Heart left ventricle (tissue), 16 donors: Measurements from ENCODE around the gene KCNN3. TPM values are rescaled to one million over a fixed set of nuclear protein-coding genes. Genes with fewer than 3 reads are reported as not detected.

Experiments
- ATAC-seq, 4 donors: fragments of 200-7000 bp; cut with Tn5 transposase; one replicate each; pipeline ENCODE4 v1.9.1; 2020 to 2022; ENCODE audit warnings: moderate library complexity in 4 of 4, mild to moderate bottlenecking in 3 of 4, moderate number of reproducible peaks in 1 of 4
- DNase-seq, 5 donors: peaks; one replicate each; pipeline ENCODE4 v3.0.0-alpha.2; 2020
- H3K27ac ChIP-seq, 12 donors: fragments of 200-600 bp; sonication (generic) in 4 of 12; one replicate each; pipeline versions ENCODE4 v1.5.0 to v1.8.0; 2016 to 2022; ENCODE audit warnings: mild to moderate bottlenecking in 2 of 12
- H3K27me3 ChIP-seq, 9 donors: fragments of 200-600 bp; sonication (generic) in 2 of 9; one replicate each; pipeline versions ENCODE4 v1.5.1 to v1.8.0; 2016 to 2022; ENCODE audit warnings: mild to moderate bottlenecking in 3 of 9
- H3K36me3 ChIP-seq, 9 donors: fragments of 200-600 bp; sonication (generic) in 2 of 9; one replicate each; pipeline versions ENCODE4 v1.5.0 to v1.8.0; 2018 to 2022; ENCODE audit warnings: mild to moderate bottlenecking in 2 of 9
- H3K4me1 ChIP-seq, 12 donors: fragments of 200-600 bp; sonication (generic) in 4 of 12; one replicate each; pipeline versions ENCODE4 v1.5.0 to v1.8.0; 2016 to 2022; ENCODE audit warnings: mild to moderate bottlenecking in 3 of 12
- H3K4me3 ChIP-seq, 12 donors: fragments of 200-600 bp; sonication (generic) in 4 of 12; one replicate each; pipeline versions ENCODE4 v1.5.0 to v1.8.0; 2017 to 2022; ENCODE audit warnings: mild to moderate bottlenecking in 9 of 12, moderate library complexity in 4 of 12
- H3K9me3 ChIP-seq, 12 donors: fragments of 200-600 bp; sonication (generic) in 4 of 12; one replicate each; pipeline versions ENCODE4 v1.5.0 to v1.8.0; 2016 to 2022; ENCODE audit warnings: mild to moderate bottlenecking in 1 of 12
- CTCF ChIP-seq, 12 donors: fragments of 200-600 bp; sonication (generic) in 4 of 12; IDR thresholded peaks; one replicate each; pipeline versions ENCODE4 v1.5.0 to v1.8.0; 2018 to 2022; ENCODE audit warnings: antibody characterized with exemption in 12 of 12, mild to moderate bottlenecking in 5 of 12
- POLR2A ChIP-seq, 2 donors: fragments of 450-650 bp; IDR thresholded peaks; one replicate each; pipeline ENCODE4 v1.6.1; 2017; ENCODE audit warnings: antibody characterized with exemption in 2 of 2, mild to moderate bottlenecking in 2 of 2, moderate library complexity in 2 of 2
- WGBS, 4 donors: extraction: QIAGEN DNeasy Blood & Tissue Kit in 2 of 4; methylation state at CpG; one replicate each; pipeline versions ENCODE4 v1.1.5 to v1.1.7; 2013 to 2018; 5-methylcytosine and 5-hydroxymethylcytosine counted together
- intact Hi-C, 10 donors: fragments of 100-400 bp; cut with DNase I; formaldehyde crosslinking; loops; one replicate each; pipeline versions ENCODE4 v1.11.1 to v1.14.2; 2022
- polyA plus RNA-seq, 2 donors: library from polyadenylated mRNA; stranded (reverse); fragments of 200-250 nt; gene quantifications; one replicate each; pipeline ENCODE4 v1.2.3, GENCODE V29; 2013
- total RNA-seq, 9 donors: library from RNA; depleted of rRNA in 2 of 9; stranded (reverse); fragments of >200 nt in 2 of 9; fragmentation: NEBNext Ultra II Directional in 3 of 9; extraction: Animal tissue kit (Norgen Biotek cat#: 25700) in 3 of 9; gene quantifications; one replicate each; pipeline versions ENCODE4 v1.1.0 to v1.2.4, GENCODE V29; 2016 to 2023
- donor health status: ischemic (EF 13 %, LVEDD 7.1; RV severe dilation, severe dysfunction).
- donor health status: healthy with polysubstance abuse.
- donor health status: DM: no; HTN: yes; CAD: no.
- donor health status: DM: no; HTN: no; CAD: no.
- donor health status: ischemic (EF 25% LVEDD 6.9; RV normal size, moderate dysfunction).
- donor health status: ischemic (EF 25% LVEDD 5.7; RV mildly dilated, moderate dysfunction).
- donor health status: healthy.
- donor health status: DM: yes; HTN: yes; CAD: no.
- donor health status: ischemic (EF 35%, LVEDD 5.7; RV mildly dilated, moderate dysfunction).
- donor health status: nonischemic (EF 11% LVEDD 7.7; RV severe dilation, severe dysfunction).
- donor health status: DM: yes; HTN: yes; CAD: no.
- donor health status: PGD.
- donor health status: ischemic (EF 29% LVEDD 5.4; RV normal size, mild dysfunction).
- donor health status: nonischemic (EF 23%, LVEDD 6.1; RV moderate dilation, normal function).

KCNN3 gene
- total and polyA plus RNA-seq, 11 donors = 0.42 to 4.6 (median 2.2) TPM

DNA sequence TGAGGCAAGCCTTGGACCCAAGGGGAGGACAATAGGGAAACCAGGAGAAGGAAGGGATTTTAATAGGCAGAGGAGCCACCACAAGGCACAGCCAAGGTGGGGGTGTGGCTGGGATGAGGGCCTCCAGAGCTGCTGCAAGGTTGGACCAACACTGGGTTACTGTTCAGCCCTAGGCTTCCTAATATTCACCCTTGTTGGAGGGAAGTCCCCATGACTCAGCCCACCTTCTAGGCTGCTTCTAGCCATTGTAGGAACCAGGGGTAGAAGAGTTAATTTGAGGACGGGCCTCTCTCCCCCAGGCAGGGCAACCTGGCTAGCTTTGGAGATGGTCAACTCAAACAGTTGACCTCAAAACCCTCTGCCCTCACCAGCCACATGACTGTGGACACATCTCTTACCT, 59.5 kb downstream of the KCNN3 start:
- 71 to 100% (median 95%) methylated on average over 1 of the region's 1 CpG for WGBS, 4 donors
- TF ChIP-seq CTCF (IDR thresholded peaks at IDR 0.05) = no peak
- TF ChIP-seq POLR2A (IDR thresholded peaks at IDR 0.05) = no peak
- intact Hi-C loops = loop anchor here in 1 of 10 donors (5.0 kb wide), 1 partner anchor 57 kb away; no protein-coding TSS in a partner anchor

GRCh38 chr1:154809436-154810413, 60.4 kb downstream of the KCNN3 start:
- no peaks in the 10 kb centered on the region for H3K36me3 ChIP-seq
- no peaks in the 10 kb centered on the region for H3K9me3 ChIP-seq
- TF ChIP-seq POLR2A (IDR thresholded peaks at IDR 0.05) (no peak), CTCF (IDR thresholded peaks at IDR 0.05) (no peak)
- H3K4me1 ChIP-seq = peaks cover 0 to 69% (median 32%) of the 10 kb centered on the region in 12 donors
- no peak overlapping the region for H3K4me3 ChIP-seq
- 67 to 72% (median 69%) methylated on average over 7 of the region's 7 CpGs for WGBS, 4 donors
- peaks cover 0 to 4% (median 0%) of the 10 kb centered on the region in 9 donors for H3K27me3 ChIP-seq
- intact Hi-C loops = loop anchor here in 2 of 10 donors (2.0 to 5.0 kb wide), 2 partner anchors 58 to 59 kb away; no protein-coding TSS in a partner anchor
- DNase-seq = peak in 1 of 5 donors; percentile 55
- peak overlapping the region in 10 of 12 donors; percentile 41 to 80 (median 67) for H3K27ac ChIP-seq
- peak in 3 of 4 donors; percentile 53 to 60 (median 58) for ATAC-seq

More for the DNA sequence above, 59.5 kb downstream of the KCNN3 start:
- Histone ChIP-seq H3K4me1 (peaks cover 0 to 69% (median 32%) of the 10 kb centered on the region in 12 donors), H3K4me3 (no peak overlapping the region), H3K27me3 (peaks cover 0 to 4% (median 0%) of the 10 kb centered on the region in 9 donors), H3K27ac (peak overlapping the region in 9 of 12 donors; percentile 41 to 80 (median 69)), H3K36me3 (no peaks in the 10 kb centered on the region), H3K9me3 (no peaks in the 10 kb centered on the region)
- DNase-seq = no peak
- ATAC-seq = no peak

- DNase-seq (peak in 2 of 5 donors; percentile 35 to 55), ATAC-seq (peak in 3 of 4 donors; percentile 28 to 61 (median 33))
- Histone ChIP-seq H3K9me3 (no peaks in the 10 kb centered on the region), H3K4me1 (peaks cover 0 to 63% (median 31%) of the 10 kb centered on the region in 12 donors), H3K4me3 (peak overlapping the region in 1 of 12 donors; percentile 14), H3K27ac (peak overlapping the region in 11 of 12 donors; percentile 15 to 80 (median 65)), H3K27me3 (peaks cover 0 to 4% (median 0%) of the 10 kb centered on the region in 9 donors), H3K36me3 (no peaks in the 10 kb centered on the region)
- intact Hi-C loops = loop anchor here in 2 of 10 donors (1.0 to 2.0 kb wide), 2 partner anchors 60 to 61 kb away; partner anchors contain the start of gene KCNN3 (in 1 of the 2)
- WGBS, 4 donors = 48 to 82% (median 63%) methylated on average over 12 to 17 of the region's 17 CpGs
- TF ChIP-seq CTCF (IDR thresholded peaks at IDR 0.05) = no peak
- peak in 1 of 2 donors; percentile 47 for TF ChIP-seq POLR2A (IDR thresholded peaks at IDR 0.05)
Observed at GRCh38 chr1:154808909-154809262, 61.2 kb downstream of the KCNN3 start.
